ENCODE measurements around the gene GNAO1.

GNAO1 gene

DNA sequence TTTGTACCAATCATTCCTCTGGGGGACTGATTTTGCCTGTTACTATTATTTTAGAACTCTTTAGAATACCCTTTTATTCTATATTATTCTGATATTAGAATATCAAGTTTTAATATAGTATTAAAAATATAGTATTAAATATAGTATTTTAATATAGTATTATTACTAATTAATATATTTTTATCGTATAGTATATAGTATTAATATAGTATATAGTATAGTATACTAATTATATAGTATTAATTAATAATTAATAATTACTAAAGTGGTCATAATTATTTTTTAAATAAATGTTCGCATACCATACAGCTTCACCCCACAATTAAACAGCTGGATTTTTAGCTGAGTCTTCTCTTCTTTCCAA lies 73.3 kb downstream of the GNAO1 start:
- H3K4me3 ChIP-seq (ENCODE audit: low read length), result no peak overlapping the region
- H3K9me3 ChIP-seq (replicated peaks; ENCODE audit: insufficient read depth, low read length), result no peaks in the 10 kb centered on the region
- no peaks in the 10 kb centered on the region for H3K36me3 ChIP-seq (replicated peaks; ENCODE audit: insufficient read depth, low read length)
- no peak for TF ChIP-seq EZH2phosphoT487 (IDR thresholded peaks at IDR 0.05; ENCODE audit: low read length)
- TF ChIP-seq, protein P1, sequence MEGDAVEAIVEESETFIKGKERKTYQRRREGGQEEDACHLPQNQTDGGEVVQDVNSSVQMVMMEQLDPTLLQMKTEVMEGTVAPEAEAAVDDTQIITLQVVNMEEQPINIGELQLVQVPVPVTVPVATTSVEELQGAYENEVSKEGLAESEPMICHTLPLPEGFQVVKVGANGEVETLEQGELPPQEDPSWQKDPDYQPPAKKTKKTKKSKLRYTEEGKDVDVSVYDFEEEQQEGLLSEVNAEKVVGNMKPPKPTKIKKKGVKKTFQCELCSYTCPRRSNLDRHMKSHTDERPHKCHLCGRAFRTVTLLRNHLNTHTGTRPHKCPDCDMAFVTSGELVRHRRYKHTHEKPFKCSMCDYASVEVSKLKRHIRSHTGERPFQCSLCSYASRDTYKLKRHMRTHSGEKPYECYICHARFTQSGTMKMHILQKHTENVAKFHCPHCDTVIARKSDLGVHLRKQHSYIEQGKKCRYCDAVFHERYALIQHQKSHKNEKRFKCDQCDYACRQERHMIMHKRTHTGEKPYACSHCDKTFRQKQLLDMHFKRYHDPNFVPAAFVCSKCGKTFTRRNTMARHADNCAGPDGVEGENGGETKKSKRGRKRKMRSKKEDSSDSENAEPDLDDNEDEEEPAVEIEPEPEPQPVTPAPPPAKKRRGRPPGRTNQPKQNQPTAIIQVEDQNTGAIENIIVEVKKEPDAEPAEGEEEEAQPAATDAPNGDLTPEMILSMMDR (IDR thresholded peaks at IDR 0.05; ENCODE audit: low read length), result no peak
- no peak for TF ChIP-seq EZH2 (optimal IDR thresholded peaks at IDR 0.05; ENCODE audit: low read depth, low read length)
- no peak overlapping the region for H3K4me2 ChIP-seq (ENCODE audit: low read depth, low read length)
- no peaks in the 10 kb centered on the region for H3K9me2 ChIP-seq (replicated peaks; ENCODE audit: insufficient read depth, low read length)
- H4K20me1 ChIP-seq (ENCODE audit: insufficient read depth, low read length), result no peaks in the 10 kb centered on the region
- H3K27ac ChIP-seq (ENCODE audit: low read length), result no peak overlapping the region
- no peak for DNase-seq
- no peaks in the 10 kb centered on the region for H3K79me2 ChIP-seq (ENCODE audit: low read length)
- no peak overlapping the region for H3K9ac ChIP-seq (ENCODE audit: low read length)
- H3F3A ChIP-seq (ENCODE audit: insufficient read depth, low read length), result no peaks in the 10 kb centered on the region
- no peaks in the 10 kb centered on the region for H3K27me3 ChIP-seq (replicated peaks; ENCODE audit: insufficient read depth, low read length)
- no peak overlapping the region for H2AFZ ChIP-seq (ENCODE audit: low read length)
- no peaks in the 10 kb centered on the region for H3K4me1 ChIP-seq (ENCODE audit: low read length)

DNA sequence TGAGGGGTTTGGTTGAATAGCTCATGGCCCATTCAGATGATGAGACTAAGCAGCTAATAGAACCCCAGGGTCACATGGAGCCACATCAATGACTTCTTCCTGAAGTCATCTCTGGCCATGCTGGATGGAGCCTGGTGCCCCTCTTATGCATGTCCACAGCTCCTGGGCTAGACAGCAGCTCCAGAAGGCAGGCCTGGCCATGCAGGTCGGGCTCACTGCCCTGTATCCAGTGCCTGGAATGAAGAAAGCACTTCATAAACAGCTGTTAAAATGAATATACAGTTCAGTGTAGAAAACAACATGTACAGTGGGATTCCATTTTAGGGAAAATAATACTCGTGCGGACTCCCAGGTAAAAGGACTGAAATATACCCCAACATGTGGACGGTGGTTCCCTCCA lies 73.9 kb downstream of the GNAO1 start:
- no peaks in the 10 kb centered on the region for H3K9me3 ChIP-seq (replicated peaks; ENCODE audit: insufficient read depth, low read length)
- H3K36me3 ChIP-seq (replicated peaks; ENCODE audit: insufficient read depth, low read length), result no peaks in the 10 kb centered on the region
- no peak for DNase-seq
- no peaks in the 10 kb centered on the region for H3K9me2 ChIP-seq (replicated peaks; ENCODE audit: insufficient read depth, low read length)
- no peak overlapping the region for H3K27ac ChIP-seq (ENCODE audit: low read length)
- H3F3A ChIP-seq (ENCODE audit: insufficient read depth, low read length), result no peaks in the 10 kb centered on the region
- H3K27me3 ChIP-seq (replicated peaks; ENCODE audit: insufficient read depth, low read length), result no peaks in the 10 kb centered on the region
- no peaks in the 10 kb centered on the region for H4K20me1 ChIP-seq (ENCODE audit: insufficient read depth, low read length)
- no peaks in the 10 kb centered on the region for H3K79me2 ChIP-seq (ENCODE audit: low read length)
- no peak overlapping the region for H3K4me3 ChIP-seq (ENCODE audit: low read length)
- TF ChIP-seq, protein P1 (IDR thresholded peaks at IDR 0.05; ENCODE audit: low read length), result no peak
- no peak for TF ChIP-seq EZH2 (optimal IDR thresholded peaks at IDR 0.05; ENCODE audit: low read depth, low read length)
- no peak for TF ChIP-seq EZH2phosphoT487 (IDR thresholded peaks at IDR 0.05; ENCODE audit: low read length)
- H2AFZ ChIP-seq (ENCODE audit: low read length), result no peak overlapping the region
- H3K4me1 ChIP-seq (ENCODE audit: low read length), result no peaks in the 10 kb centered on the region
- no peak overlapping the region for H3K4me2 ChIP-seq (ENCODE audit: low read depth, low read length)
- no peak overlapping the region for H3K9ac ChIP-seq (ENCODE audit: low read length)

DNA sequence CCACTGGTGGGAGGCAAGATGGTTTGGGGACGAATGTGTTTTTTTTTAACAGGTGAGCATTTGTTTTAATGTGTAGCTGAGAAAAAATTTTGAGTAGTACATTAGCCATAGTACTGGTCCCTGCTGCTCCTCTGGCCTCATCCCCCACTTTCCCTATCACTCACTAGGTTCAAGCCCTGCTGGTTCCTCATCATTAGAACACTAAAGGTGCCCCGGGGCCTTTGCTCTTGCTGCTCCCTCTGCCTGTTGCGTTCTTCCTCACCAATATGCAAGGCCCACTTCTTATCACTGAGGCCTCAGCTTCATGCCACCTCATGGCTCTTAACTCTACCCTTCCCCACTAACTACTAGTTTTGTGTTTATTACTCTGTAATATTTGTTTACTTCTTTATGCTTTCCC lies 74.5 kb downstream of the GNAO1 start:
- no peaks in the 10 kb centered on the region for H3K36me3 ChIP-seq (replicated peaks; ENCODE audit: insufficient read depth, low read length)
- H3K4me1 ChIP-seq (ENCODE audit: low read length), result no peaks in the 10 kb centered on the region
- no peaks in the 10 kb centered on the region for H3F3A ChIP-seq (ENCODE audit: insufficient read depth, low read length)
- no peaks in the 10 kb centered on the region for H3K9me3 ChIP-seq (replicated peaks; ENCODE audit: insufficient read depth, low read length)
- no peak overlapping the region for H3K27ac ChIP-seq (ENCODE audit: low read length)
- no peaks in the 10 kb centered on the region for H3K9me2 ChIP-seq (replicated peaks; ENCODE audit: insufficient read depth, low read length)
- no peak overlapping the region for H2AFZ ChIP-seq (ENCODE audit: low read length)
- no peak for DNase-seq
- H3K4me2 ChIP-seq (ENCODE audit: low read depth, low read length), result no peak overlapping the region
- H4K20me1 ChIP-seq (ENCODE audit: insufficient read depth, low read length), result no peaks in the 10 kb centered on the region
- no peak overlapping the region for H3K9ac ChIP-seq (ENCODE audit: low read length)
- TF ChIP-seq, protein P1 (IDR thresholded peaks at IDR 0.05; ENCODE audit: low read length), result no peak
- TF ChIP-seq EZH2 (optimal IDR thresholded peaks at IDR 0.05; ENCODE audit: low read depth, low read length) (no peak), EZH2phosphoT487 (IDR thresholded peaks at IDR 0.05; ENCODE audit: low read length) (no peak)
- no peaks in the 10 kb centered on the region for H3K79me2 ChIP-seq (ENCODE audit: low read length)
- no peak overlapping the region for H3K4me3 ChIP-seq (ENCODE audit: low read length)
- no peaks in the 10 kb centered on the region for H3K27me3 ChIP-seq (replicated peaks; ENCODE audit: insufficient read depth, low read length)

Measured in MM.1S (cell line).